PC-9 (cell line): ENCODE data around the gene SCAP. TPM values are rescaled to one million over a fixed set of nuclear protein-coding genes. Genes with fewer than 3 reads are reported as not detected.

Source experiments
- BruUV-seq: library from RNA; stranded (reverse); fragments of 400-500 nt; replicated peaks from 2 replicates; lab custom pipeline; 2021; lab: Mats Ljungman, UMichigan
- CTCF ChIA-PET: fragments of 300-600 bp; sonication (Branson Sonifier 250); formaldehyde crosslinking; loops from one replicate; lab custom pipeline; 2022; ENCODE audit warnings: antibody characterized with exemption; lab: Charles Lee
- POLR2A ChIA-PET: fragments of 300-600 bp; sonication (Branson Sonifier 250); formaldehyde crosslinking; loops from one replicate; lab custom pipeline; 2022; ENCODE audit warnings: antibody characterized with exemption; ENCODE audit not compliant: unreplicated experiment; lab: Charles Lee
- DNase-seq, 2 experiments: peaks; one replicate each; pipeline versions ENCODE4 v3.0.0 to v3.0.0-alpha.2; 2015 to 2022; ENCODE audit warnings: mixed read lengths in 1 of 2
- H2AFZ ChIP-seq: fragments of 200-600 bp; sonication (generic); 2 replicates; pipeline ENCODE4 v1.8.1; 2017; ENCODE audit warnings: antibody characterized with exemption
- H3F3A ChIP-seq: fragments of 200-600 bp; sonication (generic); 2 replicates; pipeline ENCODE4 v1.8.1; 2017; ENCODE audit warnings: antibody characterized with exemption, mild to moderate bottlenecking, low read depth; ENCODE audit not compliant: insufficient read depth
- H3K27ac ChIP-seq: fragments of 200-600 bp; sonication (generic); 2 replicates; pipeline ENCODE4 v1.6.1; 2016; ENCODE audit warnings: mixed run types
- H3K27me3 ChIP-seq: fragments of 200-600 bp; sonication (generic); 2 replicates; pipeline ENCODE4 v1.6.1; 2016; ENCODE audit warnings: low read depth, mixed run types; ENCODE audit not compliant: insufficient read depth
- H3K36me3 ChIP-seq: fragments of 200-600 bp; sonication (generic); 2 replicates; pipeline ENCODE4 v1.6.1; 2016; ENCODE audit warnings: low read depth, mixed run types
- H3K4me1 ChIP-seq: fragments of 200-600 bp; sonication (generic); replicated peaks from 2 replicates; pipeline ENCODE4 v1.6.1; 2016; ENCODE audit warnings: mixed run types; ENCODE audit not compliant: insufficient read depth
- H3K4me2 ChIP-seq: fragments of 200-600 bp; sonication (generic); 2 replicates; pipeline ENCODE4 v1.6.1; 2017; ENCODE audit warnings: mixed run types
- H3K4me3 ChIP-seq: fragments of 200-600 bp; sonication (generic); 2 replicates; pipeline ENCODE4 v1.6.1; 2016; ENCODE audit warnings: mixed run types
- H3K79me2 ChIP-seq: fragments of 200-600 bp; sonication (generic); 2 replicates; pipeline ENCODE4 v1.6.1; 2017; ENCODE audit warnings: low read depth, mixed run types
- H3K9me2 ChIP-seq: fragments of 200-600 bp; sonication (generic); 2 replicates; pipeline ENCODE4 v1.8.1; 2017; ENCODE audit warnings: mild to moderate bottlenecking; ENCODE audit not compliant: insufficient read depth
- H3K9me3 ChIP-seq: fragments of 200-600 bp; sonication (generic); 2 replicates; pipeline ENCODE4 v1.8.1; 2016; ENCODE audit warnings: low read depth; ENCODE audit not compliant: insufficient read depth
- H4K20me1 ChIP-seq: fragments of 200-600 bp; sonication (generic); 2 replicates; pipeline ENCODE4 v1.8.1; 2017; ENCODE audit not compliant: insufficient read depth
- CTCF ChIP-seq: fragments of 200-600 bp; sonication (generic); conservative IDR thresholded peaks from 2 replicates; pipeline ENCODE4 v1.6.1; 2017; ENCODE audit warnings: mixed run types, antibody characterized with exemption, mild to moderate bottlenecking, moderate library complexity
- EZH2 ChIP-seq: fragments of 200-600 bp; sonication (generic); IDR thresholded peaks from 2 replicates; pipeline ENCODE4 v1.8.0; 2017; ENCODE audit warnings: antibody characterized with exemption, low read depth
- intact Hi-C: fragments of 100-400 bp; cut with micrococcal nuclease; formaldehyde crosslinking; loops from one replicate; pipeline ENCODE4 v1.10.0; 2022; ENCODE audit not compliant: unreplicated experiment
- total RNA-seq: library from RNA; stranded (reverse); gene quantifications from 2 replicates; pipeline ENCODE4 v1.2.3, GENCODE V29; 2021

The SCAP gene
- total RNA-seq, 1 experiment from 2014 or later = 71.5 TPM

- Histone ChIP-seq H3K9me3 (no peaks in the 10 kb centered on the region), H3F3A (peaks cover 7% of the 10 kb centered on the region; the same call in 1 of the 2 replicates), H3K9me2 (no peaks in the 10 kb centered on the region), H3K27me3 (no peaks in the 10 kb centered on the region), H2AFZ (no peak overlapping the region), H3K4me2 (no peak overlapping the region), H4K20me1 (peaks cover 70% of the 10 kb centered on the region), H3K27ac (no peak overlapping the region), H3K79me2 (peaks cover 85% of the 10 kb centered on the region), H3K4me1 (peaks cover 7% of the 10 kb centered on the region), H3K36me3 (no peaks in the 10 kb centered on the region), H3K4me3 (no peak overlapping the region)
- TF ChIP-seq EZH2 (no peak), CTCF (no peak)
- BruUV-seq = no TSS peak
- intact Hi-C loops = no loop called here
- POLR2A ChIA-PET = no interaction called here
- no peak for DNase-seq
- CTCF ChIA-PET = no interaction called here
Observed at GRCh38 chr3:47385796-47386195, 89.9 kb downstream of the SCAP start.

- H3K9me3 ChIP-seq = no peaks in the 10 kb centered on the region
- H3F3A ChIP-seq = peaks cover 12% of the 10 kb centered on the region
- H3K27ac ChIP-seq = 0 out of 2 replicates have a peak overlapping the region, but pooled peaks have one; percentile 2
- no peak overlapping the region for H2AFZ ChIP-seq
- H4K20me1 ChIP-seq = peaks cover 65% of the 10 kb centered on the region
- peak in 1 of 2 experiments; percentile 66 for DNase-seq
- no peak overlapping the region for H3K4me2 ChIP-seq
- H3K36me3 ChIP-seq = no peaks in the 10 kb centered on the region
- peaks cover 79% of the 10 kb centered on the region for H3K79me2 ChIP-seq
- peaks cover 7% of the 10 kb centered on the region for H3K4me1 ChIP-seq
- no peak overlapping the region for H3K4me3 ChIP-seq
- TF ChIP-seq CTCF (no peak), EZH2 (no peak)
- BruUV-seq = no TSS peak
- H3K27me3 ChIP-seq = no peaks in the 10 kb centered on the region
- POLR2A ChIA-PET = no interaction called here
- intact Hi-C loops = no loop called here
- H3K9me2 ChIP-seq = no peaks in the 10 kb centered on the region
- CTCF ChIA-PET = no interaction called here
Observed at GRCh38 chr3:47385007-47385406, 90.7 kb downstream of the SCAP start.

- Histone ChIP-seq H3K79me2 (peaks cover 82% of the 10 kb centered on the region), H3K4me1 (peaks cover 12% of the 10 kb centered on the region), H4K20me1 (peaks cover 65% of the 10 kb centered on the region), H3K9me2 (no peaks in the 10 kb centered on the region), H3K36me3 (no peaks in the 10 kb centered on the region), H3K27ac (0 out of 2 replicates have a peak overlapping the region, but pooled peaks have one; percentile 2), H3K4me3 (no peak overlapping the region), H3F3A (peaks cover 16% of the 10 kb centered on the region), H2AFZ (no peak overlapping the region), H3K27me3 (no peaks in the 10 kb centered on the region), H3K4me2 (no peak overlapping the region), H3K9me3 (no peaks in the 10 kb centered on the region)
- intact Hi-C loops = loop anchor here (5.0 kb wide), 1 partner anchor 677 kb away; no protein-coding TSS in a partner anchor
- ChIA-PET CTCF (no interaction called here), POLR2A (no interaction called here)
- no peak for TF ChIP-seq CTCF
- no peak for TF ChIP-seq EZH2
- BruUV-seq = no TSS peak
- no peak for DNase-seq
Observed at GRCh38 chr3:47384425-47384824, 91.3 kb downstream of the SCAP start.
